GM15510 (cell line): ENCODE results near the gene CAMK2B.

Experiments
- POLR2A ChIP-seq: IDR thresholded peaks from 3 replicates; pipeline ENCODE4 v1.6.1; 2011; ENCODE audit warnings: borderline replicate concordance; ENCODE audit not compliant: insufficient read length; ENCODE audit errors: extremely low read depth

Gene CAMK2B

DNA sequence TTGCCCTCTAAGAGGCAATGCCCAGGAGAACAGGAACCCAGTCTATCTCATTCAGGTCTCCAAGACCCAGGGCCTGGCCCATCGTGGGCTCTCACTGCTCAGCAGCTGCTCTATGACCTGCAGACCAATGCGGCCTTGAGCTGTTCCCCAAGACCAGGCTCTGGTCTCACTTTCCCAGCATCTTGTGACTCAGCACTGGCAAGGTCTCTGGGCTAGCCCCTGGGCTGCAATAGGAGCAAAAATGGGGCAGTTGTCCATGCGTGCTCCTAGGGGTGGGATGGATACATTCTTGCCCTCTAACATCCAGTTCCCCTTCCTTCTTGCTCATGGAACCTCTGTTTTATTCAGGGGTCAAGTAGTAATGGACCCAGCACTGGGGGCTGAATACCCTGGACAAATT, 149.7 kb downstream of the CAMK2B start:
- TF ChIP-seq POLR2A = no peak

DNA sequence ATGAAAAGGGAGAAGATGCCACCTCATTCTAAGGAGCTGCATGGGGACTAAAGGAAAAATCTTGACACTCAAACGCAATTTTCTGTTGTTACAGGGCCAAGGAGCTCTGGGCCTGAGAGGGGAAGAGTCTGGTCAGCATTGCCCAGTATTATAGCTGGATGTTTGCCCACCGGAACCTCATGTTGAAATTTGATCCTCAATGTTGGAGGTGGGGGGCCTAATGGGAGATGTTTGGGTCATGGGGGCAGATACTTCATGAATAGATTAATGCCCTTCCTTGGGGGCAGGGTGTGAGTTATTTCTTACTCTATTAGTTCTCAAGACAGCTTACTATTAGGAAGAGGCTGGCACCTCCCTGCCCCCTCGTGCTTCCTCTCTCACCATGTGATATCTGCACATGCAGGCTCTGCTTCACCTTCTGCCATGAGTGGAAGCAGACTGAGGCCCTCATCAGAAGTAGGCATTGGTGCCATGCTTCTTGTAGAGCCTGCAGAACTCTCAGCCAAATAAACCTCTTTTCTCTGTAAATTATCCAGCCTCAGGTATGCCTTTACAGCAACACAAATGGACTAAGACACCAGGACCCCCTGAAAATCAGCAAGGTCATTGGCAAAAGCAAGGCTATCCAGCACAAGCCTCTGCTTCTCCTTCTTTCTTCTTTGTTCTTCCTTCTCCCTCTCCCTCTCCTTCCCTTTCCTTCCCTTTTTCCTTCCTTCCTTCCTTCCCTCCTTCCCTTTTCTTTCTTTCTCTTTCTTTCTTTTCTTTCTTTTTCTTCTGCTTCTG, 151.3 kb downstream of the CAMK2B start:
- TF ChIP-seq POLR2A = no peak

DNA sequence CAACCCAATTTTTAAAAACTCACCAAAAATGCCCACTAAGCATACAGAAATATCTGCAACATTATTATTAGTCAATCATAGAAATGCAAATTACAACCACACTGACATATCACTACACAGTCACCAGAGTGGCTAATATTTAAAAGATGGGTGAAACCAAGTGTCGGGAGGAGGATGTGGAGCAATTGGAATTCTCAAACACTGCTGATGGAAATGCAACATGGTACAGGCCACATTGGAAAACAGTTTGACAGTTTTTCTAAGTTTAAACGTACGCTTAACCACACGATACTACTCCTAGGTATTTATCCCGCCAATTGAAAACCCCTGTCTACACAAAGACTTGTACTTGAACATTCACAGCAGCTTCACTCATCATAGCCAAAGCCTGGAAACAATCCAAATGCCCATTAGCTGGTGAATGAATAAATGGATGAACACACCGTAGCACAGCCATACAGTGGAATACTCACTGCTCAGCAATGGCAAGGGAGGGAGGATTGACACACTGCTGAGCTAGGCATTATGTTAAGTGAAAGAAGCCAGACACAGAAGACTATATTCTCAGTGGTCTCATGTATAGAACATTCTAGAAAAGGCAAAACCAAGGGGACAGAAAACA, 152.5 kb downstream of the CAMK2B start:
- no peak for TF ChIP-seq POLR2A

DNA sequence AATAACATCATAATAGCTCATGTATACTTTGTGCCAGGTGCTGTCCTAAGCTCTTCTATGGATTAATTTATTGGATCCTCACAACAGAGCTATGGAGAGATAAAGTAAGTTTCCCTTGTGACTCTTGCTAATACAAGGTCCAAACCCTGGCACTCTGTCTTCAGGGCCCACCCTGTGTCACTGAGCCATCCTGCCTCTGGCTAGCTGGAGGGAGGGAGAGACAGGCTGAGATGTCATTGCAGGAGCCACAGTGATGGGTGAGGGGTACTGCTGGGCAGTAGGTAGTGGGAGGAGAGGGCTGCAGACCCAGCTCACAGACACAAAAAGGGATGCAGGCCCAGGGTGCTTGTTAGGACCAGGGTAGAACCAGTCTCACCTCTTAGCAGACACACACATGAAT, 153.0 kb downstream of the CAMK2B start:
- no peak for TF ChIP-seq POLR2A

DNA sequence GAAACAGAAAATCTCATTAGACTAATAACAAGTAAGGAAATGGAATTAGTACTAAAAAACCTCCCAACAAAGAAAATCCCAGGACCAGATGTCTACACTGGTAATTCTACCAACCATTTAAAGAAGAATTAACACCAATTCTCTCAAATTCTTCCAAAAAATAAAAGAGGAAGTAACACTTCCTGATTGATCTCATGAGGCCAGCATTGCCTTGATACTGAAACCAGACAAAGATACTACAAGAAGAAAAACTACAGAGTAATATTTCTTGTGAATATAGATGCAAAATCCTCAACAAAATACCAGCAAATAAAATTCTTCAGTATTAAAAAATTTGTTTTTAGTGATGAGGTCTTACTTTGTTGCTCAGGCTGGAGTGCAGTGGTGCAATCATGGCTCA, 157.5 kb downstream of the CAMK2B start:
- TF ChIP-seq POLR2A = no peak
